NOMO-1 treated with dmso at 0.1 percent for 144 hours (cell line): ENCODE measurements around the gene PTPRQ.

Experiments used
- DNase-seq: peaks from one replicate; lab custom pipeline; 2025; ENCODE audit not compliant: unreplicated experiment; lab: John Stamatoyannopoulos, UW

The PTPRQ gene

GRCh38 chr12:80556566-80556965 is 112.5 kb downstream of the PTPRQ start:
- no peak for DNase-seq

- peak; percentile 70 for DNase-seq
Measured at GRCh38 chr12:80559766-80560165, 115.7 kb downstream of the PTPRQ start.

GRCh38 chr12:80565271-80565670 is 121.2 kb downstream of the PTPRQ start:
- DNase-seq, result peak; percentile 37

- peak; percentile 66 for DNase-seq
Measured at GRCh38 chr12:80567401-80567800, 123.4 kb downstream of the PTPRQ start.

- no peak for DNase-seq
Measured at GRCh38 chr12:80576641-80577418, 132.8 kb downstream of the PTPRQ start.

- DNase-seq, result no peak
Measured at GRCh38 chr12:80580254-80580653, 136.2 kb downstream of the PTPRQ start.

- DNase-seq, result no peak
Measured at GRCh38 chr12:80581783-80582182, 137.7 kb downstream of the PTPRQ start.

- no peak for DNase-seq
Measured at GRCh38 chr12:80582431-80582830, 138.4 kb downstream of the PTPRQ start.

GRCh38 chr12:80589077-80589476 is 145.0 kb downstream of the PTPRQ start:
- DNase-seq, result no peak

GRCh38 chr12:80590085-80590484 is 146.1 kb downstream of the PTPRQ start:
- no peak for DNase-seq

GRCh38 chr12:80593766-80594165 is 149.7 kb downstream of the PTPRQ start:
- no peak for DNase-seq

- DNase-seq, result no peak
Measured at GRCh38 chr12:80596509-80596908, 152.5 kb downstream of the PTPRQ start.

GRCh38 chr12:80598004-80598606 is 154.1 kb downstream of the PTPRQ start:
- DNase-seq, result no peak

GRCh38 chr12:80602455-80602854 is 158.4 kb downstream of the PTPRQ start:
- DNase-seq, result no peak

GRCh38 chr12:80607361-80608135 is 163.5 kb downstream of the PTPRQ start:
- DNase-seq, result no peak

- no peak for DNase-seq
Measured at GRCh38 chr12:80617733-80618132, 173.7 kb downstream of the PTPRQ start.

- no peak for DNase-seq
Measured at GRCh38 chr12:80620281-80620680, 176.2 kb downstream of the PTPRQ start.

GRCh38 chr12:80622271-80622670 is 178.2 kb downstream of the PTPRQ start:
- no peak for DNase-seq

GRCh38 chr12:80625051-80625450 is 181.0 kb downstream of the PTPRQ start:
- no peak for DNase-seq

GRCh38 chr12:80625901-80626300 is 181.9 kb downstream of the PTPRQ start:
- DNase-seq, result no peak

- DNase-seq, result no peak
Measured at GRCh38 chr12:80627782-80628181, 183.7 kb downstream of the PTPRQ start.

- DNase-seq, result no peak
Measured at GRCh38 chr12:80632835-80633234, 188.8 kb downstream of the PTPRQ start.
